ENCODE data around the gene PARP15.

- no peak for TF ChIP-seq ZNF274 (IDR thresholded peaks at IDR 0.05; ENCODE audit: low read depth, low read length)
- no peak for TF ChIP-seq YY1 (IDR thresholded peaks at IDR 0.05; ENCODE audit: insufficient read depth, insufficient read length)
- no peak for TF ChIP-seq SUZ12 (IDR thresholded peaks at IDR 0.05; ENCODE audit: extremely low read depth, insufficient read depth, insufficient read length)
Measured at GRCh38 chr3:122606330-122606729, 28.9 kb downstream of the PARP15 start.

Measured in NT2/D1 (cell line).